ENCODE results near the gene CREM.

CREM gene

DNA sequence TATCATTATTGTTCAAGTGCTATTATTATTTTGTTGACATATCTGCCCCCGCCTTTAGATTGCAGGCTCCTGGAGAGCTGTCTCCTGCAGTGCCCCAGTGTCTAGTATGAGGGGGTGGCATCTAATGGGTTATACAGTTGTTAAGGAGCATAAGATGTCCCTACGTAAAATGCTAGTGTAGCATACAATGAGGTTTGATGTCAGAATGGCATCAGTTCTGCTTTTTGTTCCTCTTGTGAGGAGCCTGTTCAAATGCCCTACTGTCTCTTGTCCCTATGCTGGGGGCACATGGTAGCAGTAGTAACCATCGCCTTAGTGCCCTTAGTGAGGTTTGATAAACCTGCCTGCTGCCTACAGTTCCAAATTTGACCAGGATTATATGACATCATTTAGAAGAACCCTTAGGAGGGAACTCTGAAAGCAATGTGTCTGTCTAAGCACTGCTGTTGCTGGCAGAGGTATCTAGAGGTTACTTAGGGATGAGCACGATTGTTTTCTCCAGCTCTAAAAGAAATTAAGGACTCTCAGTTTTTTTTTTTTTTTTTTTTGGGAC, 9.7 kb downstream of the CREM start:
- DNase-seq: no peak

DNA sequence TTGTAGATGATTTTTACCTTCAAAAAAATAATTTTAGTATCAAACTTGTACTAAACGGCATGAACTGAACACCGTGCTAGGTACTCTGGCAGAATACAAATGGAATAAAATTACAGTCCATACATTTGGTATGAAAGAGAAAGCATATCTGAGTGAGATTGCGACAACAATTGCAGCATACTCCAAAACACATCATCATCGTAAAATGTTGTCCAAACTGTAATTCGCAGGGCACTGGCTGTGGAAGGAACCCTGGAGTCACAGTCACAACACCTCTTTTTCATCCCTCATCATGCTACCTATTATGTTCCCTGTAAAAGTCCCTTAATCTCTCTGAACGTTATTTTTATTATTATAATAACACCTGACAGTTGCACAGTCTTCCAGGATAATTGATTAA, 13.5 kb downstream of the CREM start:
- DNase-seq: no peak

DNA sequence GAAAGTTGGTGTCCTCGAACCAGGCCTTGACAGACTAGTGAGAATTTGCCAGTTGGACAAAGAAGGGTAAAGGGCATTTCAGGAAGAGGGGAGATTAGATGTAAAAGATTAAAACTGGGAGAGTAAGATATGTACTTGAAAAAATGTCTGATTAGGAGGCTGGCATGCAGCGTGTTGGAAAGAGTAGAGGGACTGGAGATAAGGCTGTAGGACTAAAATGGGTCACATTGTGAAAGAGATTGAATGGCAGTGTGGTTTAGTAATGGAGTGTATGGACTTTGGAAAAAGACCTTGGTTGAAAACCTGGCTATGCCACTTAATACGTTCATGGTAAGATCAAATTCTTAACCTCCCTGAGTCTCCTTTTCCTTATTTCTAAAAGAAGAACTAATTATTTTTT, 14.1 kb downstream of the CREM start:
- no peak for DNase-seq

DNA sequence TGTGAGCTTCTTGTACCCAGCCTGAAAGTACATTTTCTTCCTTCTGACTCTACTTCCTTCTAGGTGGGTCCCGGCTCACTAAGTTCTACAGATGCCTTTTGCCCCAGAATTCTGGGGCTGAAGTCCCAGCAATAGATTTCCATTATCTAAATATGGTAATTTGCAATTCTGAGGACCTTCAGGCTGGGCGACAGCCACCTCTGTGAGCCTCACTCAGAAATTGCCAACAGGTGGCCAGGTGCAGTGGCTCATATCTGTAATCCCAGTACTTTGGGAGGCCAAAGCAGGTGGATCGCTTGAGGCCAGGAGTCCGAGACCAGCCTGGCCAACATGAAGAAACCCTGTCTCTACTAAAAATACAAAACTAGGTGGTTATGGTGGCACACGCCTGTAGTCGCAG, 23.7 kb downstream of the CREM start:
- DNase-seq: no peak

DNA sequence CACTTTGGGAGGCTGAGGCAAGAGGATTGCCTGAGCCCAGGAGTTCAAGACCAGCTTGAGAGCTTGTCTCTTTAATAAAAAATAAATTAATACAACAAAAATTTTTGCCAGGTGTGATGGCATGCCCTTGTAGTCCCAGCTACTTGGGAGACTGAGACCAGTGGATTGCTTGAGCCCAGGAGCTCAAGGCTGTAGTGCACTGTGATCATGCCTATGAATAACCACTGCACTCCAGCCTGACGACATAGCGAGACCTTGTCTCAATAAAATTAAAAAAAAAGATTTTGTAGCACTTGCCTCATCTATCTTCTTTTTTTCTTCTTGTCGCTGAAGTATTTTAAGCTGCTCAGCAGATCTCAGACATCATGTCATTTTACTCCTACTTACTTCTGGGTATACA, 26.3 kb downstream of the CREM start:
- DNase-seq: no peak

DNA sequence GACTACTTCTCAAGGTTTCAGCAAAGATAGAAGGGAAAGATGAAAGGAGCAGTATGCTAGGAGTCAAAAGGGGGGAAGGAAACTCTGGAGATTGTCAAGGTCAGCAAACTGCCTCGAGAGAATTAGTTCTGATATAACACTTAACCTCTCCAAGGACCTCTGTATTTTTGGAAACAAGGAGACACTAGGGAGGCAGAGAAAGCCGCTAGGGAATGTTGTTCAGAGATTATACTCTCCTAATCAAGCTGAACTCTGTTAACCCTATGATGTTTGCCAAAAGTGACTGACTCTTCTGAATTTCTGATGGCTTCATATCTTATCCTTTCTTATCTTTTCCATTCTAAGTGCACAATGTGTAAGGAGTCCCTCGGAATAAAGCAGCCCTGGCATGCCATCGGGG, 27.1 kb downstream of the CREM start:
- no peak for DNase-seq

DNA sequence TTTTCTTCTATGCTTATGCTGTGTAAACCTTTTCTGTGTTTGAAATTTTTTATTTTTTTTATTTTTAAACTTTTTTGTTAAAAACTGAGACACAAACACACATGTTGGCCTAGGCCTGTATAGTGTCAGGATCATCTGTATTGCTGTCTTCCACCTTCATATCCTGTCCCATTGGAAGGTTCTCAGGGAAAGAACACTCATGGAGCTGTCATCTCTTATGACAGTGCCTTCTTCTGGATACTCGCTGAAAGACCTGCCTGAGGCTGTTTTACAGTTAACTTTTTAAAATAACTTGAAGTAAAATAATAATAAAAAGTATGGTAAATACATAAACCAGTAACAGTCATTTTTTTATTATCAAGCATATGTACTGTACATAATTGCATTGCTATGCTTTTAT, 34.1 kb downstream of the CREM start:
- no peak for DNase-seq

DNA sequence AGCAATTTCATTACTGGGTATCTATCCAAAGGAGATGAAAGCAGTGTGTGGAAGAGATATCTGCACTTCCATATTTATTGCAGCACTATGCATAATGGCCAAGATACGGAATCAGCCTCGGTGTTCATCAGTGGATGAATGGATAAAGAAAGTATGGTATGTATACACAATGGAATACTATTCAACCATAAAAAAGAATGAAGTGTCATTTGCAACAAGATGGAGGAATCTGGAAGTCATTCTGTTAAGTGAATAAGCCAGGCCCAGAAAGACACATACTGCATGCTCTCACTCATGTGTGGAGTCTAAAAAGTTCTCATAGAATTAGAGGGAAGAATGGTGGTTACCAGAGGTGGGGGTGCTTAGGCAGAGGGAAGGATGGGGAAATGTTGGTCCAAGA, 35.3 kb downstream of the CREM start:
- DNase-seq: no peak

DNA sequence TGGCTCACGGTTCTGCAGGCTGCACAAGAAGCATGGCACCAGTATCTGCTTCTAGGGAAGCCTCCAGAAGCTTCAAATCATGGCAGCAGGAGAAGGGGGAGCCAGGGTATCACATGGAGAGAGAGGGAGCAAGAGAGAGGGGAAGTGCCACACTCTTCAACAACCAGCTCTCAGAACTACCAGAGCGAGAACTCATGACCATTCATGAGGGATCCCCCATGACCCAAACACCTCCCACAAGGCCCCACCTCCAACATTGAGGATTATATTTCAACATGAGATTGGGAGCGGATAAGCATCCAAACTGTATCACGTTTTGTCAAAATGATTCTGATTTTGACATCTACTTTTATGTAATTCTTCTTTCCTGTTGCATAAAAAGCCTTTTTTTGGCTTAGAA, 38.5 kb downstream of the CREM start:
- DNase-seq: no peak

DNA sequence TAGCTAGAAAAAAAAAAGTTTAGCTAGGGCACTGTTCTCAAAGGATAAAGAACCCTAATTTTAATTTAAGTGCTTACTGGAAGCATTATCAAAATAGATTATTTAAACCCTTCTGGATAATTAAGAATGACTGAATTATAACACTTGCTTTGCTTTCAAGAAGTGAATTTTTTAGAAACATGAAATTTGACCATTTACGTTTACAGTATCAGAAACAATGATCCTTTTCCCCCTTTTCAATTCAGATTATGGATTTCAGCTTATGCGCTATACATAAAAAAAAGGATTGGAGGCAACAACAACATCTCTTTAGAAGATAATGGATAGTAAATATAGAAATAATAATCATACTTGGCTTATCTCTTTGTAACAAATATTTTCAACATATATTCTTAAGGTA, 39.2 kb downstream of the CREM start:
- DNase-seq: no peak

DNA sequence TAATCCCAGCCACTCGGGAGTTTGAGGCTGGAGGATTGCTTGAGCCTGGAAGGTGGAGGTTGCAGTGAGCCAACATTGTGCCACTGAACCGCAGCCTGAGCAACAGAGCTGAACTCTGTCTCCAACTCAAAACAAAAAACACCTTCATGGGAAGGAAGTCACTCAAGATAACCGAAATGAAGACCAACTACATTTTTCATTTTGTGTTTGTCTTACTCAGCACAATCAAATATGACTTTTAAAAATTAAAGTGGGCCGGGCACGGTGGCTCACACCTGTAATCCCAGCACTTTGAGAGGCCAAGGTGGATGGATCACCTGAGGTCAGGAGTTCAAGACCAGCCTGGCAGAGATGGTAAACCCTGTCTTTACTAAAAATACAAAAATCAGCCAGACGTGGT, 40.0 kb downstream of the CREM start:
- no peak for DNase-seq

DNA sequence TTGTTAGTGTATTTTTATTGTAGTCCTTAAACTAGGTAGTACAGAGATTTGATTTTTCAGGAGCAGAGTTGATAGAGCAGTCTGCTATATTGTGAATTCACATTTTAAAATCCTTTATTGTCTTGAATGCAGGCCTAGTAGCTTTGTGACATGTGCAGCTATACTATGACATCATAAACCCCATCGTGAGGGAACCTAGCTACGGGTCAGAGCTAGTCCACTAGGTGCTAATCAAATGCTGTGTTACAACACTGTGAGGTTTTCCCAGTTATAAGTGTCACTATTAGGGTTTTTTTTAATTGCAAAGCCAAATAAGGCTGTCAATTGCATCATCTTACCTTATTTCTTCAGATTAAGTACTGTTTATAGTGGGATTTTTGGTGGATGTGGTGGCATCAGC, 40.7 kb downstream of the CREM start:
- DNase-seq: no peak

DNA sequence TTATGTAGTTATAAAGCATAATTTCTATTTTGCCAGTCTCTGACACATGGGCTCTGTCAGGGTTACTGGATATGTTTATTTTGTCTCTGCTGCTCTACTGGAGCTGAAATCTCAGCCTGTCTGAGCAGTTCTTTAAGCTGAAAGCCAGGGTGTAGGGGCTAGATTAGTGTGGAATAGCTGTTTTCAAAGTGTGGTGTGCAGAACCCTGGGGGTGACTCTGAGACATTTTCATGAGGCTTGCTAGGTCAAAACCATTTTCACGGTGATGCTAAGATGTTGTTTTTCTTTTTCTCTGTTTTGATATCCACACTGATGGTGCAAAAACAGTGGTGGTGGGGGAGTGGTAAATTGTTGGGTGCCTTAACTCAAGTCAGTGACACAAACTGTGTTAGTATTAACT, 45.5 kb downstream of the CREM start:
- DNase-seq: no peak

DNA sequence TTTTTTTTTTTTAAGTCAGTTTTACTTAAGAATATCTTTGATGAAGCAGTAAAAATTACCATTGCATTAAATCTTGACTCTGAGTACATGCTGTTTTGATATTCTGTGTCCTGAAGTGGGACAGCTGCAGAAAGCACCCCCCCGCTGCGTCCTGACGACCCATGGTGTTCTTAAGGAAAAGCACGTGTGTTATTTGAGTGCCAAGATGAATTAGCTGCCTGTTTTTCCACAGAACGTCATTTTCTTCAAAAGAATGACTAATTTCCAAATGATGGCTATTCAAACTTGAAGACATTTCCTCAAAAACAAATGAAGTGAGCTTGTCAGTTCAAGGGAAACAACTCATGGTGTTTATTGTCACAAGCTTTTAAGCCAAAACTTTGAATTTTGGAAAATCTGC, 45.9 kb downstream of the CREM start:
- DNase-seq: no peak

DNA sequence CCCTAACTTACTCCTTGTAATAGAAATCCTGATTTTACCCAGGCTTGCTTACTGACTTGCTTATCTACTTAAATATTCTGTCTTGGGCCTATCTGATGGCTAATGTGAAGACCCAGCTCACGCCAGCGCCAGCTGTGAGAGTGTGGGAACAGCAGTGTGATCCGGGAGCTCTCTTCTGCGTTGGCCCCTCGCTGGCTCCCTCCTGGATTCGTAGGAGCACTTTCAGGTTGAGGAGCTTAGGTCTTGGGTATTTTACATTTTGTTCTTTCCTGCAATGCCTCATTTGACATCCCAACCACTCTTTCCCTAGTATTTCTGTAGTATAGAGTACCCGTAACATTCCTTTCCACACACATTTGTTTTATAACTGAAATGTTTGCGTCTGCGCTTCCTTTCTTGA, 51.7 kb downstream of the CREM start:
- DNase-seq: no peak

DNA sequence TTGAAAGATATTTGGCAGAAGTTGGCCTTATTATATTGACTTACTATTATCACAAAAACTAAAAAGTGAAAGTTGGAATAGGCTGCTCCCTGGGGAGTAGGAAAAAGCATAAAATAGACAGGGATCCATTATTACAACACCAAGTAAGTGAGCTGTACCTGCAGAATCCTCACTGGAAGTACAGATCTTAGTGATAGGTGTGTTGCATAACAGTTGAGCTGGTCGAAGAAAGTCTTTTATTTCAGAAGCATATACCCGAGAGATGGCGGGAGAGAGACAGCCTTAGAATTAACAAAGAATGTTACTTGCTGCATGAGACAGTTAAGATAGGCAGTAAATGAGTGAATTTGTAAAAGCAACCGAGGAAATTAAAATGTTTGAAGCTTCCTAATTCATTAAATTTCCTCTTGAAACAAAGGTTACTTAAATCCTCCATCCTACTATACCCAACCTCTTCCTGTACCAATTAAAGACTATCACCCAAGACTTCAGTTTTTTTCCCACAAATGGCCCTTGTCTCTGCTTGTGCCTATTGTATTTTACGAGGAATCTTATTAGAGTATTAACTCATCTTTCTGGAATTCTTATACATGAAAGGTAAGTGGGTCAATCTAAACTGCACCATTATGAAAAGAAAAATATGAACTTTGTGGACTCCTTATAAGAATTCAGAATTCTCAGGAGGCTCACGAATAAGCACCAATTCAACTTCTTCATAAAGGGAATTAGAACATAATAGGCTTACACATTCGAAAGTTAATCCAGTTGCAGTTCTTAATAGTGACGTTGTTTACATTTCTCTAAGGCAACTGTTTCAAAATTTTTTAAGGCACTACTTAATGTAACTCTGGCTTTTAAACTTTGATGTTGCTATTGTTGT, 56.2 kb downstream of the CREM start:
- no peak for DNase-seq

DNA sequence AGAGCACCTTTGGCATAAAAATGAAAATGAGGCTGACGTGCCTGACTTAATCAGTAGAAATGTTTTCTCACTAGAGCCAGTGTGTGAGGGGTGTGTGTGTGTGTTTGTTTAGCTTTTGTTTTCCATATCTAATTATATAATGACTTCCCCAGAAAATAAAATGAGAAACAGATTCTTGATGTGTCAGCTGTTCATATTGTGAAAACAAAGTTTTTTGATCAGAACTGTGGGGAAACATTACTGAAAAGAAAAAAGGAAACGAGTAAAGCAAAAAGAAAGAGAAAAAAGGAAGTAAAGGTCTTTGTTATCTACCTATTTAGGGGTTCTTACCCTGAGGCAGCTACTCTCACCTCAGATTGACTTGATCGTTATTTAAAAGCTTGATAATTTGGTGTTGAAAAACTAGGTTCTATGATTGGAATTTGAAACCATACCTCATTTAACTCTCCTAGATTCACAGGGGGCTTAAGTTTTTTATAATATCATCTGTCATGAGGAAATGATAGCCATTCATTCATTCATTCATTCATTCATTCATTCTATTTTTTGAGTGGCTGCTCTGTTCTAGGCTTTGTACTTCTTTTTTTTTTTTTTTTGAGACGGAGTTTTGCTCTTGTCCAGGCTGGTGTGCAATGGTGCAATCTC, 58.0 kb downstream of the CREM start:
- no peak for DNase-seq

DNA sequence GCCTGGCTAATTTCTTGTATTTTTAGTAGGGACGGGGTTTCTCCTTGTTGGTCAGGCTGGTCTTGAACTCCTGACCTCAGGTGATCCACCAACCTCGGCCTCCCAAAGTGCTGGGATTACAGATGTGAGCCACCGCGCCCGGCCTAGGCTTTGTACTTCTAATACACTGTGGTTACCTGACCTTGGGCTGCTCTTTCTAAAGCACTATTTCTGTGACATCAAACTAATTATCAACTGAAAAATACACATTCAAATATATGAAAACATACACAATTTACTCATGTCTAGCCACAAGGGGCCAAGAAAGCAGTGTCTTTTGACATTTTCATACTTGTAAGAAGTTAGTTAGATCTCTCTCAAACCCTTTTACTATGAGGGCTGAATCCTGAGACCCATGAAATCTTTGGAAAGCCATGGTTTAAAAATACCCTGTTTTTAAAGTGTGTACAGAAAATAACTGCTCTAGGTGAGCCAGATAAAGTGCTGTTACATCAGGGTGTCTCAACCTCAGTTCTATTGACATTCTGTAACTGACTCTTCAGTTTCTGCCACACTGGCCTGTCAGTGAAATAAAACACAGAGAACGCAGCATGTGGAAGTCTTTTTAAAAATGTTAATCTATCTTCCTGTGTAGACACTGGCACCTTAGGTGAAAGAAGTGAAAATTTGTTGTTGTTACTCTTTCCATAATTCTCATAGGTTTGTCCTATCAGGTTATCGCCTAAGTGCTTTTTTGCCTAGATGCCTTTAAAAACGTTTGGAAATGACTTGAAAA, 58.8 kb downstream of the CREM start:
- no peak for DNase-seq

DNA sequence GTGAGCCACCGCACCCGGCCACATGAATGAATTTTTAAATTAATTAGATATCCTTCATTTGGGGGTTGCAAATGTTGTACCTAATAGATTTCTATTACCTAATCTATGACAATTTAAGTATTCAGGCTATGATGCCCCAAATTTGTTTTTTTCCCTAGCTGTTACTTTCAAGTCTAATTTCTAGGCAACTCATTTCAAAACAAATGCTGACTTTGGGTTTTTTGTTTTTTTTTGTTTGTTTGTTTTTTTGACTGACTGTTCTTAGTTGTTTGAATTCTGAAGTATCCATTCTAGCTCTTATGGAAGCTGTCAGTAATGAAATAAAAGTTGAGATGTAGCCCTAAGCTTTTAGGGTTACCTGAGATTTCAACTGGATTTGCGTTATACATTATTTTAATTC, 62.3 kb downstream of the CREM start:
- DNase-seq: no peak

DNA sequence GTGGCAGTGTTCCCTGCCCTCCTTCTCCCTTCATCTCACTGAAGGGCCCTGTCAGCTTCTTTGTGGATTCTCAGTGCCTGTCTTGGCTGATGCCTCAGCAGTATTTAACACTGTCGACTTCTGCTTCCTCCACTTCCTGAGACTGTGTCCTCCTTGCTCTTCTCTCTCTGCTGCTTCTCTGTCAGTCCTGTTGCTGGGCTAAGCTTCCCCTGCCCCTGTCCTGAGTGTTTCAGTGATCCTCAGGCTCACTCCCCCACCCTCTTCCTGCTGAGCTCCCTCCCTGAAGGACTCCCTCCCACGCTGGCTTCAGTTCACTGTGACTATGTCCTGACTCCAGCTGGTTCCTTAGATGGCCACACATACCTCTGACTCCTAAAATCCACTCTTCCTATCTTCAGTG, 64.9 kb downstream of the CREM start:
- no peak for DNase-seq

DNA sequence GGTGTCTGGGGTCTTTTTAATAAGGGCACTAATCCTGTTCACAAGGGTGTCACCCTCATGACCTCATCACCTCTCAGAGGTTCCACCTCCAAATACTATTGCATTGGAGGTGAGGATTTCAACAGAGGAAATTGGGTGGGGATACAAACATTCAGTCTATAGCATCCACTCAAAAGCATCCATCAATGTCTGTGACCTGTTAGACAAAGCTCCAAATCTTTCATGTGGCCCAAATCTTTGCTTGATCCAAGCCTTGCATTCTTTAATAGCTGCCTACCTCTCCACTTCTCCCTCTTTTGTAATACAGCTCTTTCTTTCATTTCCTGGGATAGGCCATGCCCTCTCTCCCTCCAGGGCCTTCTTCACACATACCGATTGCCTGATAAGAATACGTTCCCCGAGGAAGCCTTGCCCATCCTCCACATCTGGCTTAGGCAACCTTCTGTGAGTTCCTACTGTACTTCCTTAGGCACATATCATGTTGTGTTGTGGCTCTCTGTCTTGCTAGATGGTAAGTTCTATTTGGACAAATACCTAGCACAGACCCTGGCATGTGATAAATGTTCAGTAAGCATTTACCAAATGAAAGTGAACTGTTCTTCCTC, 66.1 kb downstream of the CREM start:
- no peak for DNase-seq

DNA sequence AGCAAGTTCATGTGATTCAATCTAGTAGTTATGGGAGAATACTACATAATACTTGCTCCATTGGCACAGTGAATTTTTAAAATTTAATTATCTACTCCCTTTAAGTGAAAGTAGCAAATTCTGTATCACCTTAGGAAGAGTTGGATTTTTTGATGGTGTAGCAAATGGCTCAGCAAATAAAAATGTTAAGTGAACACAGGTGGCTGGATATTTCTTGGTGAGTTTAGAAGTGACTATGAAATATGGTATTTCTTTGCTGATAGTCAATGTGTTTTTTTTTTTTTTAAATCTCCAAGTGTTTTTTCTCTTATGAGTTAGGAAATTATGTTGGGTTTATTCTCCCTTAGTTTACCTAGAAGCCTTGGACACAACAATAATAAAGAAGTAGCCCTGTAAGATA, 67.8 kb downstream of the CREM start:
- DNase-seq: no peak

DNA sequence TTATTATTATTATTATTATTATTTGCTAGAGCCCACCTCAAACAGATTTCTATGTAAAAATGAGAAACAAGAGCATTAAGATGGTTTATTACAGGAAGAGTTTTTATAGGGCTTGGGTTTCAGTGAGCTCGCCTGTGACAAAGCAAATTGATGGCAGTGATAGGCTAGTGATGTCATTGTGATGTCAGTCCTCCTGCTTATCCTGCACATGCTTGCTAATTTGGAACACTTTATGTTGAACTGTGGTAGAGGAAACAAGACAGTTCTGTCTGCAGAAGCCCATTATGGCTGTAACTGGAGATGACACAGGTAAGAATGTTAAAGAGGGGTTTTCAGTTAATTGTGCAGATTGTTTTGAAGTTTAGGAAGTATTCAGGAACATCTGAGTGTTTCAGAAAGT, 68.3 kb downstream of the CREM start:
- peak; percentile 48 to 65 for DNase-seq
